Mucosa of rectum (tissue), 2 donors: ENCODE data around the gene AKAP9.
A peak's percentile ranks its signal among the peaks of the same experiment; 100 is the strongest.
"Not testable (repeated sequence)": the region's sequence is repeated elsewhere in the genome, so short reads cannot be mapped to it uniquely, and the experiment has no call there.

Source experiments
- H3K27ac ChIP-seq, 2 donors: one replicate each; pipeline ENCODE4 v1.7.0; 2013; ENCODE audit warnings: inconsistent platforms in 2 of 2, low read depth in 2 of 2, low read length in 2 of 2
- H3K27me3 ChIP-seq, 2 donors: one replicate each; pipeline ENCODE4 v1.7.0; 2013; ENCODE audit warnings: low read length in 2 of 2; ENCODE audit not compliant: control insufficient read depth in 2 of 2, insufficient read depth in 2 of 2
- H3K36me3 ChIP-seq, 2 donors: one replicate each; pipeline ENCODE4 v1.7.0; 2013; ENCODE audit warnings: low read length in 2 of 2; ENCODE audit not compliant: control insufficient read depth in 2 of 2, insufficient read depth in 2 of 2
- H3K4me1 ChIP-seq, 2 donors: one replicate each; pipeline ENCODE4 v1.7.0; 2013; ENCODE audit warnings: low read length in 2 of 2, mild to moderate bottlenecking in 1 of 2; ENCODE audit not compliant: control insufficient read depth in 2 of 2, insufficient read depth in 2 of 2
- H3K4me3 ChIP-seq, 2 donors: one replicate each; pipeline ENCODE4 v1.7.0; 2013; ENCODE audit warnings: low read length in 2 of 2
- H3K9ac ChIP-seq, 2 donors: one replicate each; pipeline ENCODE4 v1.7.0; 2013; ENCODE audit warnings: low read length in 2 of 2, low read depth in 1 of 2, mild to moderate bottlenecking in 1 of 2
- H3K9me3 ChIP-seq, 2 donors: one replicate each; pipeline ENCODE4 v1.7.0; 2013; ENCODE audit warnings: low read length in 2 of 2; ENCODE audit not compliant: control insufficient read depth in 2 of 2
- donor health status: healthy.
- donor health status: Normal muscosa, but diverticular disease.

The AKAP9 gene

GRCh38 chr7:91940572-91941341 lies at the start of gene AKAP9:
Gene AKAP9 (plus strand): TSS chr7:91940862. CDS start chr7:91941100, 238 bp downstream.
- Histone ChIP-seq H3K27me3 (no peaks in the 10 kb centered on the region), H3K4me1 (peaks cover 9 to 18% of the 10 kb centered on the region in 2 donors), H3K9ac (peak within 1 kb of the TSS; percentile 92 to 96), H3K4me3 (peak within 1 kb of the TSS; percentile 85 to 98), H3K9me3 (no peaks in the 10 kb centered on the region), H3K27ac (peak within 1 kb of the TSS; percentile 93 to 95), H3K36me3 (no peaks in the 10 kb centered on the region)

GRCh38 chr7:91892099-91892705 lies 48.5 kb upstream of the AKAP9 start:
- H3K36me3 ChIP-seq = no peaks in the 10 kb centered on the region
- H3K4me3 ChIP-seq = no peak overlapping the region

GRCh38 chr7:91892821-91893340 lies 47.8 kb upstream of the AKAP9 start:
- Histone ChIP-seq H3K4me1 (no peaks in the 10 kb centered on the region), H3K9ac (no peak overlapping the region), H3K27ac (no peak overlapping the region)

More at GRCh38 chr7:91892099-91892705, 48.5 kb upstream of the AKAP9 start:
- H3K9me3 ChIP-seq = no peaks in the 10 kb centered on the region
- no peak overlapping the region for H3K9ac ChIP-seq
- H3K27me3 ChIP-seq = no peaks in the 10 kb centered on the region
- H3K27ac ChIP-seq = no peak overlapping the region
- H3K4me1 ChIP-seq = no peaks in the 10 kb centered on the region

DNA sequence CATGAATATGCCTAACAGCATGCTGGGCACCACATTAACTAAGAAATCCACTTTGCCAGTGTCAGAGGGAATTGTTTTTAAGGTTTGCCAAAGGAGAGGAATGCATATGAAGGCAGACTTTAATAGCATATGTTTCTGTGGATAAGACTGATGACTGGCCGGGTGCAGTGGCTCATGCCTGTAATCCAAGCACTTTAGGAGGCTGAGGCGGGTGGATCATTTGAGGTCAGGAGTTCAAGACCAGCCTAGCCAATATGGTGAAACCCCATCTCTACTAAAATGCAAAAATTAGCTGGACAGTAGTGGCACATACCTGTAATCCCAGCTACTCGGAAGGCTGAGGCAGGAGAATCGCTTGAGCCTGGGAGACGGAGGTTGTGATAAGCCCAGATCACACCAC lies 47.0 kb upstream of the AKAP9 start:
- H3K27me3 ChIP-seq, H3K9me3 ChIP-seq, H3K36me3 ChIP-seq, H3K4me1 ChIP-seq, H3K4me3 ChIP-seq, H3K27ac ChIP-seq, H3K9ac ChIP-seq: not testable (repeated sequence)

More at GRCh38 chr7:91892821-91893340, 47.8 kb upstream of the AKAP9 start:
- H3K4me3 ChIP-seq = no peak overlapping the region
- H3K9me3 ChIP-seq = no peaks in the 10 kb centered on the region
- H3K27me3 ChIP-seq = no peaks in the 10 kb centered on the region
- no peaks in the 10 kb centered on the region for H3K36me3 ChIP-seq

GRCh38 chr7:91894781-91895480 lies 45.7 kb upstream of the AKAP9 start:
- Histone ChIP-seq H3K4me3 (no peak overlapping the region), H3K9me3 (no peaks in the 10 kb centered on the region), H3K27ac (no peak overlapping the region), H3K9ac (no peak overlapping the region), H3K4me1 (no peaks in the 10 kb centered on the region), H3K27me3 (no peaks in the 10 kb centered on the region), H3K36me3 (no peaks in the 10 kb centered on the region)

GRCh38 chr7:91898240-91898992 lies 42.2 kb upstream of the AKAP9 start:
- Histone ChIP-seq H3K27ac (no peak overlapping the region), H3K9me3 (no peaks in the 10 kb centered on the region), H3K9ac (no peak overlapping the region), H3K4me3 (no peak overlapping the region), H3K4me1 (no peaks in the 10 kb centered on the region), H3K27me3 (no peaks in the 10 kb centered on the region), H3K36me3 (no peaks in the 10 kb centered on the region)

- no peak overlapping the region for H3K9ac ChIP-seq
- no peaks in the 10 kb centered on the region for H3K27me3 ChIP-seq
- H3K36me3 ChIP-seq = no peaks in the 10 kb centered on the region
Observed at GRCh38 chr7:91899563-91899962, 41.1 kb upstream of the AKAP9 start.

GRCh38 chr7:91910171-91910570 lies 30.5 kb upstream of the AKAP9 start:
- no peak overlapping the region for H3K9ac ChIP-seq
- no peaks in the 10 kb centered on the region for H3K4me1 ChIP-seq
- no peak overlapping the region for H3K27ac ChIP-seq
- H3K4me3 ChIP-seq = no peak overlapping the region
- no peaks in the 10 kb centered on the region for H3K27me3 ChIP-seq
- no peaks in the 10 kb centered on the region for H3K9me3 ChIP-seq
- H3K36me3 ChIP-seq = no peaks in the 10 kb centered on the region

More at GRCh38 chr7:91899563-91899962, 41.1 kb upstream of the AKAP9 start:
- Histone ChIP-seq H3K9me3 (no peaks in the 10 kb centered on the region), H3K4me3 (no peak overlapping the region), H3K27ac (no peak overlapping the region), H3K4me1 (no peaks in the 10 kb centered on the region)

GRCh38 chr7:91911121-91911520 lies 29.5 kb upstream of the AKAP9 start:
- Histone ChIP-seq H3K9me3 (no peaks in the 10 kb centered on the region), H3K4me1 (no peaks in the 10 kb centered on the region), H3K4me3 (no peak overlapping the region), H3K27me3 (no peaks in the 10 kb centered on the region), H3K9ac (no peak overlapping the region), H3K27ac (no peak overlapping the region), H3K36me3 (no peaks in the 10 kb centered on the region)
